H7 (cell line): Measurements from ENCODE around the gene KCTD11. TPM values are rescaled to one million over a fixed set of nuclear protein-coding genes. Genes with fewer than 3 reads are reported as not detected.

Experiments
- DNase-seq: peaks from one replicate; pipeline ENCODE4 v3.0.0; 2012
- H3K27me3 ChIP-seq: 2 replicates; pipeline ENCODE4 v1.6.0; 2011; ENCODE audit warnings: mild to moderate bottlenecking, low read length; ENCODE audit not compliant: control insufficient read depth, insufficient read depth
- H3K36me3 ChIP-seq: replicated peaks from 2 replicates; pipeline ENCODE4 v1.5.1; 2011; ENCODE audit warnings: low read length; ENCODE audit not compliant: control insufficient read depth, insufficient read depth
- H3K4me3 ChIP-seq: 2 replicates; pipeline ENCODE4 v1.5.1; 2011; ENCODE audit warnings: low read depth, mild to moderate bottlenecking, control low read depth, low read length, moderate library complexity; ENCODE audit not compliant: insufficient read depth
- total RNA-seq: library from RNA; depleted of rRNA; stranded (reverse); fragments of >200 nt; shearing (Covaris generic); gene quantifications from 2 replicates; pipeline ENCODE4 v1.2.3, GENCODE V29; 2014

KCTD11 gene
- total RNA-seq, 1 experiment from 2014 or later: 2.2 TPM

DNA sequence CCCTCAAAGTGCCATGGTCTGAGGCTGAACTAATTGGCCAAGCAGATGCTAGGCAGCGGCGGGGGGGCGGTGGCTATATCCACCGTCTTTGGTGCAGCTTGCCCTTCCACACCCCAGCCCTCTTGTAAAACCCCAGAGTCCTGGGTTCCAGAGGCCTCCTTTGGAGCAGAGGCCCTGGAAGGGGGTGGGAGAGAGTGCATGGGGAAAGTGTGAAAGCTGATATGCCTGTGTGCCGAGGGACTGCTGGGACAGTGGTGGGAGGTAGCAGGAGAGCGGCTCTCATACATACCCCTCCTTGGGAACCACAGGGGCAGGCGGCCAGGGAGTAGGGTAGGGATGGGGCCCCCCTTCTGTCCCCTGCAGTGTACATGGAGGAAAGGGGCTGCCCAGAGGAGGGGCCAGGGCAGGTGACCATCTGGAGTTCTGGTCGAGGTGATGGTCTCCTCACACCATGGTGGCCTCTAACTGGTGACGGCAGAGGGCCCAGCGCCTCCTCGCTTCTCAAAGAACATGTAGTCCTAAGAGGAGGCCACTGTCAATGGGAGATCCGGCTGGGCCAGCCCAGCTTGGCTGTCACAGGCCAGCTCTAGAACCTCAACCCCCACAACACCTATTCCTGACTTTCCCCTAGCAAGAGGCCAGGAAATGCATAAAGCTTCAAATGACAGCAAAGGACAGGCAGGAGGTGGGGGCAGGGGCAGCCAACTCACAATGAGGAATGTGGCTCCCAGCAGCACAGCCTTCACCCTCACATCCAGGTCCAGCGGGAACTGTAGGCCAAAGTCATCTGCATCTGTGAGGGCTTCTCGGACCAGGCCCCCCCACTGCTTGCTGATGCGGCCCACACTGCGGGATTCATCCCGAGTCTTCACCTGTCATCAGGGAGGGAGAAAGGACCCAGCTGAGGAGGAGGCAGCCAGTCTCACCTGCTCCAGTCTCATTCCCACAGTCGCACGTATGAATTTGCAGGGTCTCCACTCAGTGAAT, 38.3 kb downstream of the KCTD11 start:
- H3K4me3 ChIP-seq: no peak overlapping the region
- H3K36me3 ChIP-seq: peaks cover 13% of the 10 kb centered on the region
- no peaks in the 10 kb centered on the region for H3K27me3 ChIP-seq
- peak; percentile 48 for DNase-seq

DNA sequence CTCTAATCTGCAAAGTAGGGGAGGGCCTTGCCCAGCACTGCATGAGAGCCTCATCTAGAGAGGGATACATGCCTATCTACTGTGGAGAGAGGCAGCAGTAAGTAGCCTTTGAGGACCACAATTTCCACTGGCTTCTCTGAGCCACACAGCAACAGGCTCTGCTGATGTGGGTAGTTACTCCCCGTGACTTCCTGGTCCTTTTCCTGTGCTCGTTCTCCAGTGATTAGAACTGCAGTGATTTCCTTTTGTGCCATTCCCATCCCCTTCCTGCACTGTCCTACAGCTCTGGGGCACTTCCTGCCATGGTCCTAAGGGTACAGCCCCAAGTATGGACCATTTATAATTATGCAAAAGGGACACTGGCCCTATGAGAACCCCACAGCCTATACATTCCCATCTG, 39.3 kb downstream of the KCTD11 start:
- H3K4me3 ChIP-seq: no peak overlapping the region
- peak; percentile 17 for DNase-seq

DNA sequence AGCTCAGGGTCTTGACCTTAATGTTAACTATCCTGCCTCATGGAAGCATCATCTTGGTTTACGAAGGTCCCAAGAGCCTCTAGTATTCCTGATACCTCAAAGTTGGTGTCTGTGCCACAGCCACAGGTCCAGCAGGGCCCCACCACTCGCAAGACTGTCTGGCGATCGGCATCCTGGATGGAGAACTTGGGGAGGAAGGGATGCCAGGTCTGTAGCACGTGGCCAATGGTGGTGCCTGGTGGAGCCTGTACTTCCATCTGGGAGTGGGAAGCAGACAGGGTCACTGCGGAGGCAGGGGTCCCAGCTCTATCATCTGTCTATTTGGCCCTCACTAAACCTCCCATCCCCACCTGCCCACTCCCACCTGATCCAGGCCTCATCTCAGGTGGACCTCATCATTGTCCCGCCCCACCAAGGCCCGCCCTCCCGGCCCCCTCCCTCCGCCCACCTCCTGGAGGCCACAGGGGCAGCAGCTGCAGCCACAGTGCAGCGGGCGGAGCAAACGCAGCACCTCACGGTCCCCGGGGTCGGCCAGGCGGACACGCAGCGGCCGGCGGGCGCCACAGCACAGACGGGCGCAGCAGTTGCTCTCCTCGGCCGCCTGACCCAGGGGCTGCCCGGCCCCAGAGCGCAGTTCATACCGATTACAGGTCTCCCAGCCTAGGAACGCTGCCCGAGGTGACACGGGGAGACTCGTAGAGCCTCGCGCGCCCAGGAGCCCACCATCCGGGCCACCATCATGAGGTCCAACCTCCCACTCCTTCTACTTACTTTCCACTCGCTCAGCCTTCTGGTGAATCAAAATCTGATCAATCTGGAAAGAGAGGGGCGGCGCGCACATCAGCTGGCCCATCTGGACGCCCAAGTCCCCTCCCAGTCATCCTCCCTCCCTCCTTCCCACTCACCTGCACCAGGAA, 41.0 kb downstream of the KCTD11 start:
- Histone ChIP-seq H3K27me3 (no peaks in the 10 kb centered on the region), H3K4me3 (peak overlapping the region; percentile 68; the same call in 1 of the 2 replicates)
- DNase-seq: peak; percentile 81

More for the DNA sequence above, 39.3 kb downstream of the KCTD11 start:
- no peaks in the 10 kb centered on the region for H3K27me3 ChIP-seq
- peaks cover 13% of the 10 kb centered on the region for H3K36me3 ChIP-seq

DNA sequence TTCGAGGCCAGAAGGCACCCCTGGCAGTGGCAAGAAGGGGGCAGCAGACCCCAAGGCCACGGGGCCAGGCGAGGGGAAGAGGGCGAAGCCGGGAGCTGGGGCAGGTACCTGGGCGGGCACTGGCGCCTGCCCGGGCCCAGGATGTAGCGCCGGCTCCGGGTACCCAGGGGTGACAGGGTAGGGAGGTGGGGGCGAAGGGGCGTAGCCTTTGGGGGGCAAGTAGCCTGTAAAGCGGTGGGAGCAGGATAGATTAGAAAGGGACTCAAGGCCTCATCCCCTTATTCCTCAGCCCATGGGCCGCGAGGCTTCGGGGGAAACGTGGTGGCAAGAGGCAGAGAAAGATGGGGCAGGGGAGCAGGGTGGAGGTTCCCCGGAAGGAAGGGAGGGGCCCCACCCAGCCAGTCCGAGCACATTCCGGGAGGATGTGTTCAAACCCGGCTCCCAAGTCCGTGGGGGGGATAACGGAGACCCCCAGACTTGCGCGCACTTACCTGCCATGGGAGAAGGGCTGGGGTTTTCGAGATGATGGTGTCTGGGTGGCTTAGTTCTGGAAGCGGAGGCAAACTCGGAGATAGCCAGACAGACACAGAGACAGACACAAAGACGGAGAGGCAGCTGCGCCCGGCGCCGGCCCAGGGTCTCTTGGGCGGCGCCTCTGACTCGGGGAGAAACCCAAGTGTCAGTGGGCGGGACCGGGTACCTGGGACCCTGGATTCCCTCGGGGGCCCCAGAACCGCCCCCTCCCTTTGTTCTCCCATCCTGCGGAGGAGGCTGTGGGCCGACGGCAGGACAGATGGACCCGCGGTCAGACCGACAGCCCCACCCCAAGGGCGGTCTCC, 41.9 kb downstream of the KCTD11 start:
- no peaks in the 10 kb centered on the region for H3K27me3 ChIP-seq
- H3K4me3 ChIP-seq: peak overlapping the region; percentile 68
- peak; percentile 97 for DNase-seq
- H3K36me3 ChIP-seq: peaks cover 12% of the 10 kb centered on the region

More for the DNA sequence above, 41.0 kb downstream of the KCTD11 start:
- H3K36me3 ChIP-seq: peaks cover 12% of the 10 kb centered on the region

DNA sequence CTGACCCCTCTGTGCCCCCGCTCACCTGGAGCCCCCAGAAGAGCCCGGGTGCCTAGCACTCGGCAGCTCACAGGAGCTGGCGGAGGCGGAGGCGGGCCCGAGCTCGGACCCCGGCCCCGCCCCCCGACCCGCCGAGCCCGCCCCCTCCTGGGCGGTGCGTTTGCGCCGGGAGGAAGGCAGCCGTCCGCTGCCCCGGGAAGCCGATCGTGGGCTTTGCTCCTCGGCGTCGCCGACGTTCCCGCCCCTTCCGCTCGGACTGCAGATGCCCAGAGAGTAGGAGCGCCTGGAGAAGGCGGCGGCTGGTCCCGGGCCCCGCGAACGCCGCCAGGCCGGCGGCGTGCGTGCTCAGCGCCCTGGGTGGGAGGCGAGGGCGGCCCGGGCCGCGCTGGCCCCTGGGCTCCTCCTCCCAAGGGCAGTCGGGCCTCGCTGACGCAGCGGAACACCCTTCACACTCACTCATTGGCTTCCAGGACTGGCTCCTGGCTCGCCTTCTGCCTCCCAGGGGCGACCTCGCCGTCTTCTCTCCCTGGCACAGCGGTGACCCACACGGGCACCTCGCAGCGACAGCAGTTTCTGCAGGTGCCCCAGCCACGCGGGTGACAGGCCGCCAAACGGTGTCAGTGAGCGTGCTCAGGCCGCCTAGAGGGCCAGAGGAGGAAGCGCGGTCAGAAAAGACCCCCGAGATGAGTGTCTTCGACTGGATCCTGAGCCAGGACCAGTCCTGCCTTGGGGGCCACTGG, 42.7 kb downstream of the KCTD11 start, which contains the start of gene PLSCR3:
TSS of gene PLSCR3 (minus strand) at position 74 of the 740 bp plus-strand sequence. CDS start 415 bp downstream, outside the sequence.
- Histone ChIP-seq H3K36me3 (peaks cover 7% of the 10 kb centered on the region), H3K4me3 (peak within 1 kb of the TSS; percentile 68), H3K27me3 (no peaks in the 10 kb centered on the region)
- peak; percentile 99 for DNase-seq

DNA sequence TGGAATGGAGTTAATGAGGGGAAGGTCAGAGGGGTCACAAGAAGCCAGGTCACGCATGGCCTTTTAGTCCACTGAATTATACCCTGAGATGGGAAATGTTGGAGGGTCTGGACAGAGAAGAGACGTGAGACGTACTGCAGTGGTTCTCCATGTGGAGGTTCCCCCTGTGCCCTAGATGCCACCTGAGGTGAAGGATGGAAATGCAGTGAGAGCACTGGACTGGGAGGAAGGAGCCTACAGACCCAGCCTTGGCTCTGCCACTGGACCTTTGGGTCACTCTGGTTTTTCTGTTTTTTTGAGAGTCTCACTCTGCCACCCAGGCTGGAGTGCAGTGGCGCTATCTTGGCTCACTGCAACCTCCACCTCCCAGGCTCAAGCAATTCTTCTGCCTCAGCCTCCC, 44.2 kb downstream of the KCTD11 start:
- H3K27me3 ChIP-seq: no peaks in the 10 kb centered on the region
- H3K36me3 ChIP-seq: peaks cover 7% of the 10 kb centered on the region
- no peak overlapping the region for H3K4me3 ChIP-seq
- DNase-seq: peak; percentile 31

DNA sequence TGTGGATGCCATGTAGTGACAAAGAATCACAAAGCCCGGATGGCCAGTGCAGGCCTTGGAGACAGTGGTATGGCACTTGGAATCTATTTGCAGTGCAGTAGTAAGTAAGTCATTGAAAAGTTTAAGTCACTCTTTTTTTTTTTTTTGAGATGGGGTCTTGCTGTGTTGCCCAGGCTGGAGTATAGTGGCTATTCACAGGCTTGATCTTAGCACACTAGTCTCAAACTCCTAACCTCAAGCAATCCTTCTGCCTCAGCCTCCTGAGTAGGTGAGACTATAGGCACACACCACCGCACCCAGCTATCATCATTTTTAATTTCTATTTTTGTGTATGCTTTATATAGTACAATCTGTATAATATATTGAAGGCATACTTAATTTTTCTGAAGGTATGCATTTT, 46.6 kb downstream of the KCTD11 start:
- Histone ChIP-seq H3K4me3 (no peak overlapping the region), H3K36me3 (peaks cover 4% of the 10 kb centered on the region), H3K27me3 (no peaks in the 10 kb centered on the region)
- DNase-seq: no peak

DNA sequence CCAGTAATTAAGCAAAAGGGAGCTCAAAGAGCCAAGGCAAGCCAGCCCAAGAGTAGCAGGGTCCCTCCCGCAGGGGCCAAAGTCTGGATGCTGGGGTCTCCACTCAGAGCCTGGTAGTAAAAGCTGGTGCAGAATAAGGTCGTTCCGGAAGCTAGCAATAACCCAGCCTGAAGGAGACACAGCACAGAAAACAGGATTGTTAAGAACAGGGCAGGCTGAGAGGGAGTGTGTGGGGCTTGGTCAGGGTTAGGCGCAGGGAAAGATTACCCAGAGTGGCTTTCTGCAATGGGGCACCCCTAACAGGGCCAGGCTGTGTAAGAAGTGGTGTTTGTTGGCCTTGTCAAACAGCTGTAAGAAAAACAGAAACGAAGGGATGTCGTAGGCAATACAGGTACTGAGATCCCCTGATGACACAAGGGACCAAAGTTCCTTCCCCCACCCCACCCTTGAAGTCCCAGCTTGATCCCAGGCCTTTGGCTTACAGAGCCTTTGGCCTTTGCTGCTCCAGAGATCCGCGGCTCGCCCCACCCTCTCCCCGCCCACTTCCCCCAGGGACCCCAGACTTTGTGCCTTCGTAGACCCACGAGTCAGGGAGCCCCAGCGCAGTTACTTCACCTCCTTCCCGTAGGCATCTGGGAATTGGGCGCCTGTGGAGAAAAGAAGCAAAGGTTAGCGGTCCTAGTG, 51.2 kb downstream of the KCTD11 start:
- Histone ChIP-seq H3K4me3 (peak overlapping the region; percentile 87), H3K27me3 (peaks cover 5% of the 10 kb centered on the region), H3K36me3 (peaks cover 4% of the 10 kb centered on the region)
- DNase-seq: no peak

DNA sequence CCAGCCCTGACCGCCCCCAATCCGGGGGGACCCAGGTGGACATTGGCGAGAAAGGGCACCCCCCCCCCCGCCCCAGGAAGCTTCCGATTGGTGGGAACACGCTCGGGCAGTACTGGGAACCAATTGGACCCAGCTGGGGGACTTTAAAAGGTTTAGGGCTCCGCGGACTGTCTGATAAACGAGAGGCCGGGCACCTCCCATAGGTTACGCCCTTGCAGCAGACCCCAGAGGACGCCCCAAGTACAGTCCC, 51.7 kb downstream of the KCTD11 start:
- DNase-seq: peak; percentile 91
- H3K27me3 ChIP-seq: peaks cover 7% of the 10 kb centered on the region
- H3K4me3 ChIP-seq: peak overlapping the region; percentile 87
- H3K36me3 ChIP-seq: peaks cover 4% of the 10 kb centered on the region

DNA sequence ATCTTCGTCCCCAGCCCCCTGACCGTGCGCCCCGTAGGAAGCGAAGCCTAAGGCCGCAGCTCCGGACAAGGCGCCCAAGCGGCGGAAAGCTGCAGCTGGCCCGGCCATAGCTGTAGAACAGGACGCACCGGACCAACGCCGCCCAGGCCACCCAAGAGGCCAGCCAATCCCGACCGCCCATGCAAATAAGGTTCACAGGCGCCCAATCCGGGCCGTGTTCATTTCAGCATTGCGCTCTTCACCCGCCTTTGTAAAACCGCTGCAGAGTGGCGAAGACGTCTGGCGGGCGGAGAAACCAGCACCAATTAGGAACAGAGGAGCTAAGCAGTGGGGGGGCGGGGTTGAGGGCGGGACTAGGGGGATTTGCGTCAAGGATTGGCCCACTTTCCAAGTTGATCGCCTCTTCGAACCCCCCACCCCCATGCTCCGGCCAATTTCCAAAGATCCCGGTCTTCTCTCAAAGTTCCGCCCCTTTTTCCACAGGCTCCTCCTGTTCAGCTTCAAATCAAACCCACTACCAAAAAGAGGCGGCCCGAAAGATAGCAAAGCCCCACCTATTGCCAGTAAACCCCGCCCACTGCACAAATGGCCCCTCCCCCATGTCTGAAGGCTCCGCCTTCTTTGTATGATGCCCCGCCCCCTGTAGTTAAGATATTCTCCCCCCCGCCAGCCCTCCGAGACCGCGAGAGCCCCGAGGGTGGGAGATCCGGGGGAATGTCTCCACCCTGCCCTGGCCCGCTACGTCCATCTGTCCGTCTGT, 52.2 kb downstream of the KCTD11 start, which contains the start of gene TMEM256:
TSS of gene TMEM256 (minus strand) at position 121 of the 760 bp plus-strand sequence. CDS start at position 108, 13 bp downstream.
- DNase-seq: peak; percentile 96
- H3K27me3 ChIP-seq: peaks cover 11% of the 10 kb centered on the region
- peaks cover 5% of the 10 kb centered on the region for H3K36me3 ChIP-seq
- peak within 1 kb of the TSS; percentile 87 for H3K4me3 ChIP-seq
